ENCODE data around the gene IL1RAP.
"Not testable (repeated sequence)": the region's sequence is repeated elsewhere in the genome, so short reads cannot be mapped to it uniquely, and the experiment has no call there.

Gene IL1RAP

DNA sequence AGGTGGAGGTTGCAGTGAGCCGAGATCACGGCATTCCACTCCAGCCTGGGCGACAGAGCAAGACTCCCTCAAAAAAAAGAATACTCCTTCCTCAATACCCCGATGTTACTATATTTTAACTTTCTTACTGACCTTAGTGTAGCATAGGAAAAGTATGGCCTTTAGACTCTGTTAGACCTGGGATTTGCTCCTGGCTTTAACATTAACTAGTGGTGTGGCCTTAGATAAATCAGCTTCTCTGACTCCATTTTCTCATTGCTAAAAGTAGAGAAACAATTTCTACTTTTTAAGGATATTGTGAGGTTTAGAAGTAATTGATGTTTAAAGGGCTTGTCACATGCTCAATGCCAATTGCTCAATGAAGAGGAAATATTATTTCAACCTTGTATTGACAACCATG is 7.6 kb upstream of the IL1RAP start:
- no peak for DNase-seq (ENCODE audit: low read depth, low spot score)

- DNase-seq (ENCODE audit: low read depth, low spot score) = no peak
Measured at GRCh38 chr3:190512666-190513065, 1.2 kb upstream of the IL1RAP start.

GRCh38 chr3:190514413-190515153 is 698 bp downstream of the IL1RAP start:
- DNase-seq (ENCODE audit: low read depth, low spot score) = no peak

DNA sequence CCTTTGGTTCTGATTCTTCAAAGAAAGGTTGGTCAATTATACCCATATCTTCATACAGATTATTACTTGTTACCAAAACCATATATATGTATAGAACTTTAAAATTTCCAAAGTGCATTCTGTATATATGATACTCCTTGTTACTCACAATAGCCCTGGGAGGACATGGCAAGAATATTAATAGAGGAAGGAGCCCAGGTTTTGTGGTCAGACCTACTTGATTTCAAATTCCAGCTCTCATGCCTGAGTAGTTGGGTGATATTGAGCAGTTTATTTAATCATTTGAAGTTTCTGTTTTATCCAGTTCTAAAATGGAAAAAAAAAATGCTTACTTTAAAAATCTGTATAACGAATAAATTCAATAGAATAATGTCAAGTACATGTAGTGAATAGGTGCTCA is 2.5 kb downstream of the IL1RAP start:
- no peak for DNase-seq (ENCODE audit: low read depth, low spot score)

DNA sequence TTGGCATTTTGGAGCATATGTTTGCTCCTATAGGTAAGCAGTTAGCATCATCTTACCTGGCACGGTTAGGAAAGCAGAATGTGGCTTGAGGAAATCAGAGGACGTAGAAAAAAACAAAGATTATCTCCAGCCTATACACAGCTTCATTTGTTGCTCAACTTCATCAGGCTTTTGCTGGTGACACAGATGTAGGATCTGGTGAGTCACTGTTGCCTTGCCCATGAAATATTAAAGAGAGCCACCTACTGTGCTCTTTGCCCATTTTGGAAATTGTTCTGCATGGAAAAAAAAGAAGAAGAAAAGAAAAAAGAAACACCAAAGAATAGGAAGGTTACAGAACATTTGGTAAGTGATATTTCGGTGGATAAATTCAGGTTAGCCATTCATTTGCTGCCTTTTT is 3.8 kb downstream of the IL1RAP start:
- no peak for DNase-seq (ENCODE audit: low read depth, low spot score)

DNA sequence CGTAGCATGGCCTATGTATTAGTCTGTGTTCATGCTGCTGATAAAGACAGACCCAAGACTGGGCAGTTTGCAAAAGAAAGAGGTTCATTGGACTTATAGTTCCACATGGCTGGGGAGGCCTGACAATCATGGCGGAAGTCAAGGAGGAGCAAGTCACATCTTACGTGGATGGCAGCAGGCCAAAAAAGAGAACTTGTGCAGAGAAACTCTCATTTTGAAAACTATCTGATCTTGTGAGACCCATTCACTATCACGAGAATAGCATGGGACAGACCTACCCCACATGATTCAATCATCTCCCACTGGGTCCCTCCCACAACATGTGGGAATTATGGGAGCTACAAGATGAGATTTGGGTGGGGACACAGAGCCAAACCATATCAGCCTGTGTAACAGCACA is 4.6 kb downstream of the IL1RAP start:
- not testable (repeated sequence) for DNase-seq (ENCODE audit: low read depth, low spot score)

DNA sequence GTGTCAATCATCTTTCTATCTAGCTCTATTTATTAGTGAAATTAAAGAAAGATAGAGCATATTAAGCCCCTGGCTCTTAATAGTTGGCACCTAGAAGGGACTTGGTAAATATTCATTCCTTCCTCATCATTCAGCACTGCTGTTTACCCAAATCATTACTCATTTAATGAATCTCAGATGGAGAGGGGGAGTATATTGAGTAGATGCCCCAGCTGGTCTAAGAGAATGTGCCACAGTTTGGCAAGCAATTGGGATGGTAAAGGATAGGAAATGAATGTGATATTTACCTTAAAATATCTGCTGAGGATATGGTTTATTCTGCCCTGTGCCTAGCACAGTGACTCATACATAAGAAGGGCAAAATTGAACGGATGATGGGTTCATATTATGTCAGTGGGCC is 6.0 kb downstream of the IL1RAP start:
- no peak for DNase-seq (ENCODE audit: low read depth, low spot score)

DNA sequence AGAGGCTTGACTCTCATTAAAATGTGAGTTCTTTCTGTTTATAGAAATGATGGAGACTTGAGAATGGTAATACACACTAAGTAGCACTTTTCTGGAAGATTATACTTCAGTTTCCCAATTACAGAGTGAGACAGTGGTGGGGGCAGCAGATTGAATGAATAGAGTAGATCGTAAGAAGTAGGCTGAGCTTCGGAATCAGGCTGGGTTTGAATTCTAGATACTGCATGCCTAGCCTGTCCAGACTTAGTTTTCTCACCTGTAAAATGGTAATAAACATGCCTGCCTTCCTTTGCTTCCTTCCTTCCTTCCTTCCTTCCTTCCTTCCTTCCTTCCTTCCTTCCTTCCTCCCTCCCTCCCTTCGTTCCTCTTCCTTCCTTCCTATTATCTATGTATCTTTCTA is 8.1 kb downstream of the IL1RAP start:
- DNase-seq (ENCODE audit: low read depth, low spot score) = no peak

- DNase-seq (ENCODE audit: low read depth, low spot score) = no peak
Measured at GRCh38 chr3:190522621-190523222, 8.8 kb downstream of the IL1RAP start.

- DNase-seq (ENCODE audit: low read depth, low spot score) = no peak
Measured at GRCh38 chr3:190524942-190525341, 11.1 kb downstream of the IL1RAP start.

GRCh38 chr3:190525634-190526033 is 11.7 kb downstream of the IL1RAP start:
- DNase-seq (ENCODE audit: low read depth, low spot score) = no peak

DNA sequence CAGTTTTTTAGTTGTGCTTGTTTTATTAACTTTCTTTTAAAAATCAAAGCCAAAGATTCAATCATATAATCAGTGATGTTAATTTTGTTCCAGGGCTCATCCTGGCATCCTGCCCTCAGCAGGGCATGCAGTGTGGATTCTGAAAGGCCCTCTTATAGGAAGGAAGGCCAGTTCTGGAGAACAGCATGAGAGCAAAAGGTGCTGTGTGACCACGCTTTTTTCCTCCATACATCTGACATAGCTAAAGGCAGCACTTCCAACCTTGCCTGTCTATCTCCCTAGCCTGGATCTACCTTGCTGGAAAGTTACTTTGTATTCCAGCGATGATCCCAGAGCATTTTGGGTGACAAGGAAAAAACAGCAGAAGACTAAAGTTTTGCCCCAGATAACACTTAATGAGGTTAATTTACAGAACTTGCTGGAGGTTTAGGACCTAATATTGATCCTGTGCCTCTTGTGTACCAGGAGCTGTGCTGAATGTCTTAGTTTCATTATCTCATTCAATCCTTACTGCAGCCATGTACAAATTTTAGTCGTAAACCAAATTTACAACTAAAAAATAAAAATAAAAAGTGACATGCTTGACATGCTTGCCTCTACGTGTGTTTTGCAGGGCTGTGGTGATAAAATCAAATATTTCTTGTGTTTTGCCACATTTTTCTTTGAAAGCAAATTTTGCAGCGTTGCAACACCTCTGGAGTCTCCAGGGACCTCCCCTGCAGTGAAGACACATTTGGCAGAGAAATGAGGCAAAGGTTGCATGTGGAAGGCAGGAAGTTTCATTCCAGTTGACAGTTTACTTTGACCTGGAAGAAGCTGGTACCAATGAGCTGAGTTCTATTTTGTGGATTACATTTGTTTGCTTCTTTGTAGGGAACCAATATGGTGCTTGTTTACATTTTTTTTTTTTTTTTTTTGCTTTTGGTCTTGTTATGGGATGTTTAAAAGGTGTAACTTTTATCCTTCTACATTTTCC is 13.2 kb downstream of the IL1RAP start:
- DNase-seq (ENCODE audit: low read depth, low spot score) = no peak

GRCh38 chr3:190528706-190529105 is 14.8 kb downstream of the IL1RAP start:
- no peak for DNase-seq (ENCODE audit: low read depth, low spot score)

- DNase-seq (ENCODE audit: low read depth, low spot score) = no peak
Measured at GRCh38 chr3:190531406-190531805, 17.5 kb downstream of the IL1RAP start.

- no peak for DNase-seq (ENCODE audit: low read depth, low spot score)
Measured at GRCh38 chr3:190532731-190533203, 18.9 kb downstream of the IL1RAP start.

DNA sequence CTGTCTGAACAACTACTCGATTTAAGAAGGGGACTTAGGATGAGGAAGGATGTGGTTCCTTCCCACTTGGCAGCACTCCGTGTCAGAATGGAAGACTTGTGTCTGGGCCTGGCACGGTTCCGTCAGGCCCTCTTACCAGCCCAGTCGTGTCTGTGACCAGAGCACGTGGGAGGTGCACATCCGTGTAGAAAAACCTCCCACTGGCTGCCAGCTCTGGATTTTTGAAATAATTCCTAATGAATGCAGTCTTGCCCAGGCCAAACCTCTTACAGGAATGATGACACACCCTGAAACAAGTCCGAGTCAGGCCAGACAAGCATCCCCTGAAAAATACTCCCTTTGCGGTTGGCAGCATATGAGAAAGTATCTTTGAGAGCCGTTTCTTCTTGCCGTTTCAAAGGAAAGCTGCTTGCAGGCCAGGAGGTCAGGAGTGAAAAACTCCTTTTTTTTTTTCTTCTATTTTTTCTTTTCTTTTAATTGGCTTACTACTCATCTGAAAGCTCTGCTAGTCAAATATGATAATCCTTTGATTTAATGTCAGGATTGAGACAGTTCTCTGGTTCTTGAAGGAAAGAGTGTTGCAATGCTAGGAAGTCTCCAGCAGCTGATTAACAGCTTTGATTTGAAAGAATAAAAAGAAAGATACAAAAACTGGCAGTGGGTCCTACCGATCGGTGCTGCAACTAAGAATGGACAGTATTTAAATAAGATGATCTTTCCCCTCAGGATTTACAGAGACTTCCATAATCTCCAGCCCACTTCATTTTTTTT is 19.8 kb downstream of the IL1RAP start:
- no peak for DNase-seq (ENCODE audit: low read depth, low spot score)

GRCh38 chr3:190534386-190534785 is 20.5 kb downstream of the IL1RAP start:
- DNase-seq (ENCODE audit: low read depth, low spot score) = no peak

DNA sequence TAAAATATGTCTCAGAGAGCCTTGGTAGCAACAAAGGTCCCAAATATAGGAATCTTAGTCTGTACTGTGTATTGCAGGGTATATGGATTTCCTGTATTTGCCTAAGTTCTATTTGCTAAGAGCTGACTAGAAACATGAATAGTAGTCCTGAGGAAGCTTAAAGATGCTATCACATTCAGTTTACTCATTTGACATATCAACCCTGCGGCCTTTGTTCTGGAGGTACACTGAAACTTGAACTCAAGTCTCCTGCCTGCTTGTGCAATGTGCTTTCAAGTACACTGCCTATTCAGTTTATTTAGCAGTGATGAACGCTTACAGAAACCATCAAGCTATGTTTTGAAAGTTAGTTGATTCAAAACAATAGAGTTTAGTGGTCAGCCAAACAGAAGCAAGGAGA is 21.1 kb downstream of the IL1RAP start:
- no peak for DNase-seq (ENCODE audit: low read depth, low spot score)

DNA sequence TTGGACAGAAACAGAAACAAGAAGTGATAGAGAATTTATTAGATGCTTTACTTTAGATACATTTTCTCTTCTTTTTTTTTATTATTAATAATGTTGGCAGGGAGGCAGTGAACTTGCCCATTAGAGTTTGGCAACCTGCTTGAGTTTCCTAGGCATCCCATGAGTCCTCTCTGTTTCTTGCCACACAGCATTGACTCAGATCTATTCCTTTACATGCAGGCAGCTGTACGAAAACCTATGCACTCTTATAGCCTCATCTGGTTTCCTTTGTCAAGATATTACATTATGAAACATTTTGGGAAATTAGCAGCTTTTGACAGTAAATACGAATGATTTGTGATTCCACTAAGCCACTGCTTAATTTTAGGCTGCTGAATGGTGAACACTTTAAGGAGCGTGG is 23.3 kb downstream of the IL1RAP start:
- no peak for DNase-seq (ENCODE audit: low read depth, low spot score)

- no peak for DNase-seq (ENCODE audit: low read depth, low spot score)
Measured at GRCh38 chr3:190538288-190538687, 24.4 kb downstream of the IL1RAP start.

- DNase-seq (ENCODE audit: low read depth, low spot score) = no peak
Measured at GRCh38 chr3:190539526-190539925, 25.6 kb downstream of the IL1RAP start.

Data from smooth muscle cell of the brain vasculature (primary cell).